Stimulated activated CD8-positive, alpha-beta memory T cell treated with anti-CD3 and anti-CD28 coated beads, Interleukin-4, amount 100 ng/mL, for 48 hours (primary cell): ENCODE measurements around the gene BFSP2.
A peak's percentile ranks its signal among the peaks of the same experiment; 100 is the strongest.
"Not testable (repeated sequence)": the region's sequence is repeated elsewhere in the genome, so short reads cannot be mapped to it uniquely, and the experiment has no call there.

Source experiments
- DNase-seq: peaks from one replicate; pipeline ENCODE4 v3.0.0-alpha.2; 2020

The BFSP2 gene

GRCh38 chr3:133487920-133488540 lies 88.2 kb downstream of the BFSP2 start:
- DNase-seq: peak; percentile 76

GRCh38 chr3:133488785-133489367 lies 89.0 kb downstream of the BFSP2 start:
- DNase-seq: no peak

GRCh38 chr3:133489466-133490085 lies 89.7 kb downstream of the BFSP2 start:
- no peak for DNase-seq

- DNase-seq: peak; percentile 85
Measured at GRCh38 chr3:133490468-133491351, 90.9 kb downstream of the BFSP2 start.

- DNase-seq: no peak
Measured at GRCh38 chr3:133491481-133492059, 91.7 kb downstream of the BFSP2 start.

GRCh38 chr3:133492159-133492741 lies 92.4 kb downstream of the BFSP2 start:
- DNase-seq: peak; percentile 52

- DNase-seq: no peak
Measured at GRCh38 chr3:133494469-133494868, 94.6 kb downstream of the BFSP2 start.

GRCh38 chr3:133502542-133502941 lies 102.7 kb downstream of the BFSP2 start:
- not testable (repeated sequence) for DNase-seq

GRCh38 chr3:133503409-133503808 lies 103.6 kb downstream of the BFSP2 start:
- DNase-seq: no peak

GRCh38 chr3:133504736-133505135 lies 104.9 kb downstream of the BFSP2 start:
- no peak for DNase-seq

GRCh38 chr3:133505813-133506212 lies 106.0 kb downstream of the BFSP2 start:
- DNase-seq: no peak

GRCh38 chr3:133506215-133506901 lies 106.5 kb downstream of the BFSP2 start:
- peak; percentile 33 for DNase-seq

GRCh38 chr3:133509488-133509887 lies 109.6 kb downstream of the BFSP2 start:
- no peak for DNase-seq

GRCh38 chr3:133512416-133513089 lies 112.7 kb downstream of the BFSP2 start:
- no peak for DNase-seq

GRCh38 chr3:133514418-133514817 lies 114.6 kb downstream of the BFSP2 start:
- DNase-seq: no peak

- DNase-seq: no peak
Measured at GRCh38 chr3:133515127-133515526, 115.3 kb downstream of the BFSP2 start.

GRCh38 chr3:133520286-133520685 lies 120.4 kb downstream of the BFSP2 start:
- no peak for DNase-seq

GRCh38 chr3:133520938-133521337 lies 121.1 kb downstream of the BFSP2 start:
- not testable (repeated sequence) for DNase-seq

- DNase-seq: no peak
Measured at GRCh38 chr3:133521946-133522345, 122.1 kb downstream of the BFSP2 start.

- DNase-seq: not testable (repeated sequence)
Measured at GRCh38 chr3:133523758-133524157, 123.9 kb downstream of the BFSP2 start.
